ENCODE measurements around the gene RSRP1.
"Not testable (repeated sequence)": the region's sequence is repeated elsewhere in the genome, so short reads cannot be mapped to it uniquely, and the experiment has no call there.

Gene RSRP1

DNA sequence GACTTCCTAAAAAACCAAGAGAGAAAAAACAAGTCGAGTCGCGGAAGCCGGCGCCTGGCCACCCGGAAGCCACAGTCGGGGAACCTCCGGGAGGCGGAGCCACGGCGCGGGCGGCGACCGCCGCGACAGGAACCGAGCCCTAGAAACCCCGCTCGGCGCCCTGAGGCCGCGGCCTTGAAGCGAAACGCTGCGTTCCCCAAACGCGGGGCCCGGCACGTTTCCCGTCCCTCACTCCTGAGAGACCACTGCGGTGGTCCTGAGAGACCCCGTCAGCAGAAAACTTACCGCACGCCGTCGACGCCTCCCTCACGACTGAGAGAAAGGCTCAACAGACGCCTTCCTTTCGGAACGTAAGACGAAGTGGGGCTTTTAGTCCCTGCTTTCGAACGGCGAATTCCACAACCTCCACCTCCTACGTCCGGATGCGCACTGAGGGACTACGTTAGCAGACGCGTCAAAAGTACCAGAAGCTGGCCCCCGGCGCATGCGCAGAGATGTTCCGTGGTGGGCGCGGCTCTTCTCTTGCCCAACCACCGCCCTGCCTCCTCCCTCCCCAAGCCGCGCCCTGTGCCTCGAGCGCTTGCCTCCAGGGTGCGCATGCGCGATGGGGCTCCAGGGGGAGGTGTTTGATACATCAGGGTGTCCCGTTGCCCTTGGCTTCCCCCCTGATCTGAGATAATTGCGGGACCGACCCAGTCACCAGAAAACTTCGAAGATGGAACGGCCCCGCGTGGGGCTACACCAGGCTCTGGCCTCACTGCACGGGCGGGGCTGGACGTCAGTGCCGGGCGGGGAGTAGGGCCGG, at the start of gene RSRP1:
Gene RSRP1, minus strand, starts transcription at position 431 of the 805 bp plus-strand sequence. CDS start 491 bp downstream, outside the sequence.
- H3K27ac Mint-ChIP-seq: peak within 1 kb of the TSS; percentile 97
- peak within 1 kb of the TSS; percentile 96 for H3K4me3 Mint-ChIP-seq
- peaks cover 48% of the 10 kb centered on the region for H3K4me1 Mint-ChIP-seq (ENCODE audit: low read depth)
- H3K36me3 Mint-ChIP-seq (ENCODE audit: low read depth): peaks cover 64% of the 10 kb centered on the region
- intact Hi-C loops (cut with micrococcal nuclease): loop anchor here (1.0 to 2.0 kb wide), 2 partner anchors 8 to 14 kb away; partner anchors contain the start of gene SYF2
- no peaks in the 10 kb centered on the region for H3K9me3 Mint-ChIP-seq
- H3K27me3 Mint-ChIP-seq: no peaks in the 10 kb centered on the region

DNA sequence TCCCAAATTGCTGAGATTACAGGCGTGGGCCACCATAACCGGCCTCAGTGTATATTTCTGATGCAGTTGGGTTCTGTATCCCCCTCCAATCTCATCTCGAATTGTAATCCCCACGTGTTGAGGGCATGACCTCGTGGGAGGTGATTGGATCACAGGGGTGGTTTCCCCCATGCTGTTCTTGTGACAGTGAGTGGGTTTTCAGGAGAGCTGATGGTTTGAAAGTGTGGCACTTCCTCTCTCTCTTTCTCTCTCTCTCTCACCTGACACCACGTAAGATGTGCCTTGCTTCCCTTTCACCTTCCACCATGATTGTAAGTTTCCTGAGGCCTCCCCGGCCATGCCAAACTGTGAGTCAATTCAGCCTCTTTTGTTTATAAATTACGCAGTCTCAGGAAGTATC, 49.2 kb upstream of the RSRP1 start:
- H3K4me3 Mint-ChIP-seq; intact Hi-C loops (cut with micrococcal nuclease); H3K27ac Mint-ChIP-seq; H3K4me1 Mint-ChIP-seq (ENCODE audit: low read depth); H3K36me3 Mint-ChIP-seq (ENCODE audit: low read depth); H3K9me3 Mint-ChIP-seq; H3K27me3 Mint-ChIP-seq: not testable (repeated sequence)

- H3K4me1 Mint-ChIP-seq (ENCODE audit: low read depth); H3K4me3 Mint-ChIP-seq; H3K36me3 Mint-ChIP-seq (ENCODE audit: low read depth); H3K27me3 Mint-ChIP-seq; intact Hi-C loops (cut with micrococcal nuclease); H3K9me3 Mint-ChIP-seq; H3K27ac Mint-ChIP-seq: not testable (repeated sequence)
Observed at GRCh38 chr1:25294889-25295826, 47.9 kb upstream of the RSRP1 start.

DNA sequence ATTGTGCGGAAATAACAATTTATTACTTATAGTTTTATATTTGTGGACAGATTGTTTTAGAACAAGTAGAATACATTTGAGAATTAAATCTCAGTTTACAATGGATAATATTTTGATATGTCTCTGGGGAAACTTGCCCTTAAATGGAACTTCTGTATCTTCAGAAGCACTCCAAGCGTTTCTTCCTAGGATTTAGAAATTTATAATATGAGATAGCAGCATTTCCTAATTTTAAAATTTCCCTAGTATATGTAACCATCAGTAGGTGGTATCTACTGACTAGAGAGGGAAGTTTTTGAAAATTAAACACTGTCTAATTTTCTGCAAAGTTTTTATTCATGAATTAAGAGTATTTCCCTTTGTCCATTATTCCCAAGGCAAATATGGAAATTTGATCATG, 46.2 kb upstream of the RSRP1 start:
- H3K27ac Mint-ChIP-seq; H3K9me3 Mint-ChIP-seq; intact Hi-C loops (cut with micrococcal nuclease); H3K4me3 Mint-ChIP-seq; H3K36me3 Mint-ChIP-seq (ENCODE audit: low read depth); H3K4me1 Mint-ChIP-seq (ENCODE audit: low read depth); H3K27me3 Mint-ChIP-seq: not testable (repeated sequence)

DNA sequence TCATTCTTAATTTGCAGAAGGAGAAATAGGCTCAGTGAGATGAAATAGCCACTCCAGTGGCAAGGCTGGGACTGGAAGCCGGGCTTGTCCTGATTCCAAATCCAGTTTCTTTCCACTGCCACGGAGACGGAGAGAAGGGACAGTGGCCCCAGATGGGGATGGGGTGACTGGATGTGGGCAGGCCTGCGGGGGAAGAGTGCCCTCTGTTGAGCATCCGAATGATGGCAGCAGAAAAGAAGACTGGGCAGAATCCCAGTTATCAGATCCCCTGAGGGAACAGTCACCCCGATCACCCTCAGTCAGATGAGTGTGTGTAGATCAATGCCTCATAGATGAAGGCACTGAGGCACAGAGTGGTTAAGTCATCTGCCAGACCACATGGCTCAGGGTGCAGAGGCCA, 42.8 kb upstream of the RSRP1 start:
- H3K9me3 Mint-ChIP-seq; H3K27ac Mint-ChIP-seq; intact Hi-C loops (cut with micrococcal nuclease); H3K36me3 Mint-ChIP-seq (ENCODE audit: low read depth); H3K4me3 Mint-ChIP-seq; H3K4me1 Mint-ChIP-seq (ENCODE audit: low read depth); H3K27me3 Mint-ChIP-seq: not testable (repeated sequence)

DNA sequence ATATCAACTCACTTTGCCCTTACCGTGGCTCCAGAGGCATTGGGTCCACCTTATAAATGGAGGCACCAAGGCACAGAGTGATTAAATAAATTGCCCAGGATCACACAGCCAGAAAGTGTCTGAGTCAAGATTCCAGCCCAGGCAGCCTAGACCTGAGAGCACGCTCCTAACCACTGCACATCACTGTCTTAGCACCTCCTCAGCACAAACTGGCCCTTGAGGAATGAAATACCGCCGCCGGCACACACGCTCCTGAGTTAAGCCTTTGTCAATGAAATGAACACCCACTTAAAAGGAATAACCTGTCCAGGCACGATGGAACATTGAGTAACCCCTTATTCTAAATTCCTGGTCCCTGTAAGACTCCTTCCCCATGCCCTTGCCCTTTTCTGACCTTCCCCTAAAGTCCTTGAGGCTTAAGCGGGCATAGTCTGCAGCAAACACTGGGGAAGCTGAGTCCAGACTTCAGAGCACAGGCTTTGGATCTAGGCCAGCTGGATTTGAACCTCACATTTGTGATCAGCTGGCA, 41.4 kb upstream of the RSRP1 start:
- H3K27ac Mint-ChIP-seq; H3K4me1 Mint-ChIP-seq (ENCODE audit: low read depth); intact Hi-C loops (cut with micrococcal nuclease); H3K9me3 Mint-ChIP-seq; H3K4me3 Mint-ChIP-seq; H3K27me3 Mint-ChIP-seq; H3K36me3 Mint-ChIP-seq (ENCODE audit: low read depth): not testable (repeated sequence)

GRCh38 chr1:25287164-25287563, 39.9 kb upstream of the RSRP1 start:
- H3K36me3 Mint-ChIP-seq (ENCODE audit: low read depth); H3K4me3 Mint-ChIP-seq; H3K27ac Mint-ChIP-seq; H3K27me3 Mint-ChIP-seq; intact Hi-C loops (cut with micrococcal nuclease); H3K4me1 Mint-ChIP-seq (ENCODE audit: low read depth); H3K9me3 Mint-ChIP-seq: not testable (repeated sequence)

GRCh38 chr1:25285862-25286261, 38.6 kb upstream of the RSRP1 start:
- H3K4me3 Mint-ChIP-seq; H3K9me3 Mint-ChIP-seq; H3K36me3 Mint-ChIP-seq (ENCODE audit: low read depth); H3K4me1 Mint-ChIP-seq (ENCODE audit: low read depth); H3K27me3 Mint-ChIP-seq; H3K27ac Mint-ChIP-seq; intact Hi-C loops (cut with micrococcal nuclease): not testable (repeated sequence)

GRCh38 chr1:25279693-25280111, 32.4 kb upstream of the RSRP1 start:
- intact Hi-C loops (cut with micrococcal nuclease); H3K27ac Mint-ChIP-seq; H3K4me3 Mint-ChIP-seq; H3K27me3 Mint-ChIP-seq; H3K9me3 Mint-ChIP-seq; H3K4me1 Mint-ChIP-seq (ENCODE audit: low read depth); H3K36me3 Mint-ChIP-seq (ENCODE audit: low read depth): not testable (repeated sequence)

- H3K9me3 Mint-ChIP-seq; H3K36me3 Mint-ChIP-seq (ENCODE audit: low read depth); intact Hi-C loops (cut with micrococcal nuclease); H3K4me3 Mint-ChIP-seq; H3K4me1 Mint-ChIP-seq (ENCODE audit: low read depth); H3K27me3 Mint-ChIP-seq; H3K27ac Mint-ChIP-seq: not testable (repeated sequence)
Observed at GRCh38 chr1:25278790-25279189, 31.5 kb upstream of the RSRP1 start.

DNA sequence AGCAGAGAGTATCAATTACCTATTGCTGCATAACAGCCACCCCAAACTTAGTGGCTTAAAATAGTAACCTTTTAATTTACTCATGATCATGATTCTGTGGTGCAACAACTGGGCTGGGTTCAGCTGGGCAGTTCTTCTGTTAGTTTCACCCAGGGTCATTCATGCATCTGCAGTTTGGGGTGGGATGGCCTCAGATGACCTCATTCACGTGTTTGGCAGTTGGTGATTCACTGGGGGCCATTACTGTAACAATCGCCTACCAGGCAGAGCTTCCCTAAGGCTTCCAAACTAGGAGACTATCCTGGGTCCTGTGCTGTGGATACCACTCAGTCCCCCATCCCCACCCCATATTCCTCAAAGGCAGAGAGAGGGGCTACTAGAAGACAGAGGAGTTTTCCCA, 31.1 kb upstream of the RSRP1 start:
- H3K27me3 Mint-ChIP-seq; H3K36me3 Mint-ChIP-seq (ENCODE audit: low read depth); H3K4me3 Mint-ChIP-seq; H3K9me3 Mint-ChIP-seq; intact Hi-C loops (cut with micrococcal nuclease); H3K4me1 Mint-ChIP-seq (ENCODE audit: low read depth); H3K27ac Mint-ChIP-seq: not testable (repeated sequence)

GRCh38 chr1:25277295-25277694, 30.0 kb upstream of the RSRP1 start:
- H3K4me3 Mint-ChIP-seq; H3K27ac Mint-ChIP-seq; H3K4me1 Mint-ChIP-seq (ENCODE audit: low read depth); H3K9me3 Mint-ChIP-seq; H3K27me3 Mint-ChIP-seq; intact Hi-C loops (cut with micrococcal nuclease); H3K36me3 Mint-ChIP-seq (ENCODE audit: low read depth): not testable (repeated sequence)

- H3K9me3 Mint-ChIP-seq; H3K27me3 Mint-ChIP-seq; H3K36me3 Mint-ChIP-seq (ENCODE audit: low read depth); H3K4me3 Mint-ChIP-seq; H3K27ac Mint-ChIP-seq; H3K4me1 Mint-ChIP-seq (ENCODE audit: low read depth); intact Hi-C loops (cut with micrococcal nuclease): not testable (repeated sequence)
Observed at GRCh38 chr1:25275648-25276047, 28.4 kb upstream of the RSRP1 start.

DNA sequence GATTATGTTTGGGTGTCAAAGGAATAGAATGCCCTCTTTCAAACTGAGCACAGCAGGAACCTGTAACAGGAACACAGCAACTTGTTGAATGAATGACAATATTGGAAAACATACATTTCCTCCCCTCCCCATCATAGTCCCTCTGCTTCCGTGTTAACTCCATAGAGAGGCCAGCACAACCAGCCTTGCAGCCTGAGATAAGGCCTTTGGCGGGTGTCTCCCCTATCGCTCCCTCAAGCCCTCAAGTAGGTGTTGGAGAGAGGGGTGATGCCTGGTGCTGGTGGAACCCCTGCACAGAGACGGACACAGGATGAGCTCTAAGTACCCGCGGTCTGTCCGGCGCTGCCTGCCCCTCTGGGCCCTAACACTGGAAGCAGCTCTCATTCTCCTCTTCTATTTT, 25.0 kb upstream of the RSRP1 start, which contains the start of gene RHD:
Gene RHD, plus strand, starts transcription at position 272 of the 400 bp plus-strand sequence. Its CDS starts 39 bp downstream, at position 311.
- H3K27me3 Mint-ChIP-seq; H3K27ac Mint-ChIP-seq; H3K9me3 Mint-ChIP-seq; H3K4me1 Mint-ChIP-seq (ENCODE audit: low read depth); H3K4me3 Mint-ChIP-seq; H3K36me3 Mint-ChIP-seq (ENCODE audit: low read depth); intact Hi-C loops (cut with micrococcal nuclease): not testable (repeated sequence)

Data from dendritic cell treated with granulocyte-macrophage colony-stimulating factor and Interleukin-4, amounts not matched to agents 40 ng/mL and 50 ng/mL, for 4 days (primary cell).